GM13976 (cell line): ENCODE measurements around the gene MYRIP.
"Not testable (repeated sequence)": the region's sequence is repeated elsewhere in the genome, so short reads cannot be mapped to it uniquely, and the experiment has no call there.

Source experiments
- DNase-seq: peaks from one replicate; pipeline ENCODE4 v3.0.0; 2012; ENCODE audit warnings: low spot score
- in situ Hi-C: fragments of 300-500 bp; cut with MboI; formaldehyde crosslinking; loops from one replicate; pipeline ENCODE4 v1.12.0; 2022; ENCODE audit warnings: low sequenced_read_pairs, mixed read lengths, inconsistent platforms; ENCODE audit not compliant: unreplicated experiment
- TF ChIP-seq, protein P1 (sequence below): IDR thresholded peaks from 2 replicates; pipeline ENCODE4 v1.5.1; 2012; ENCODE audit warnings: borderline replicate concordance, mild to moderate bottlenecking; ENCODE audit not compliant: insufficient read depth; ENCODE audit errors: extremely low read depth, missing control alignments, control extremely low read depth

MYRIP gene

DNA sequence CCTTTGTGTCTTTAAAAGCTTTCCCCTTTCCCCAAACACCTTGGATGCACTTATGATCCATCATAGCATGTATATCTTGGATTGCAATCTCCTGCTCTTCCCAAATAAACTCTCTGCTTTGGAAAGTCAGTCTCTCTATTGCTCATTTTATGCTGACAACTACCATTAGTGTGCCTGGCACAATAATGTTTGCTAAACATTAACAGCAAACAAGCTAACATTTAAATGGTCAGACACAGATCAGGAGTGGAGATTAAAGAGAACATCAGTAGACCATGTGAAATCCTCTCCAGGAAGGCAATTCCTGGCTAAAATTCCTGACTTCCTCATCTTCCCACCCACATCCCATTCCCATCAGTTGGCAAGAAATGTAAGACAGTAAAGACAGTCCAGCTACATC, 455.8 kb downstream of the MYRIP start:
- TF ChIP-seq, protein P1, sequence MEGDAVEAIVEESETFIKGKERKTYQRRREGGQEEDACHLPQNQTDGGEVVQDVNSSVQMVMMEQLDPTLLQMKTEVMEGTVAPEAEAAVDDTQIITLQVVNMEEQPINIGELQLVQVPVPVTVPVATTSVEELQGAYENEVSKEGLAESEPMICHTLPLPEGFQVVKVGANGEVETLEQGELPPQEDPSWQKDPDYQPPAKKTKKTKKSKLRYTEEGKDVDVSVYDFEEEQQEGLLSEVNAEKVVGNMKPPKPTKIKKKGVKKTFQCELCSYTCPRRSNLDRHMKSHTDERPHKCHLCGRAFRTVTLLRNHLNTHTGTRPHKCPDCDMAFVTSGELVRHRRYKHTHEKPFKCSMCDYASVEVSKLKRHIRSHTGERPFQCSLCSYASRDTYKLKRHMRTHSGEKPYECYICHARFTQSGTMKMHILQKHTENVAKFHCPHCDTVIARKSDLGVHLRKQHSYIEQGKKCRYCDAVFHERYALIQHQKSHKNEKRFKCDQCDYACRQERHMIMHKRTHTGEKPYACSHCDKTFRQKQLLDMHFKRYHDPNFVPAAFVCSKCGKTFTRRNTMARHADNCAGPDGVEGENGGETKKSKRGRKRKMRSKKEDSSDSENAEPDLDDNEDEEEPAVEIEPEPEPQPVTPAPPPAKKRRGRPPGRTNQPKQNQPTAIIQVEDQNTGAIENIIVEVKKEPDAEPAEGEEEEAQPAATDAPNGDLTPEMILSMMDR, result no peak
- no peak for DNase-seq
- in situ Hi-C loops, result no loop called here

DNA sequence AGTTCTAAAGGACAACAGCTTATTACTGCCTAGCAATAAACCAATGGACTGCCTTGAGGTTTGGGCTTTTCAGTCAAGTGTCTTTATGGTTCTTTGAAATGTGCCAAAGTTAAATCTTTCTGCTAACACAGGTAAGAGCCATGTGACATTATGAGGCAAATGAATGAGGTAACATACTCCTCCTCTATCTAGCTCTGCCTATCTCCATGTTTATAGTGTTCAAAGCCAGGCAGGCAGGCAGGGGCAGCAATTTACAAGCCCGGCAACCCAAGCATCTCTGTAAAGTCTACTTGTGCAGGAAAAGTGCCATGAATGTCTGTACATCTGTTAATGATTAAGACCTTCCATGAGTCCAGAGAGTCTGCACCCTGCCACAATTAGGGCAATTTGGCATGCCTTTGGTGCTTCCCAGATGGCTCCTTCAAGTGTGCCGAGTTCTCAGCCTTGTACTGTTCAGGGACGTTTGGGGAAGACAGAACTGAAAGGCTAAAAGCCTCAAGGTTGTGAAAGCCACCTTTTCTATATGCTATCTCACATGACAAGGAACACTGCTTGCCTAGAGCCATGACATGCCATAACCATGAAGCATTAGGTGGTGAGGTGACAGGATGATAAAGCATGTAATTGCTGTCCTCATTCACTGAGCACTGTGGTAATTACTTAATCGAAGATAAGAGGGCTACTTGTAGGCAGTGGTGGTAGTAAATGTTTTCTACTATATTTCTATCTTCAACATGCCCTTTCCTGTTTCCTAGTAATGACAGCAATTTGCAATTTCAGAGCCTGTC, 458.7 kb downstream of the MYRIP start:
- no peak for DNase-seq
- in situ Hi-C loops, result no loop called here
- TF ChIP-seq, protein P1, result no peak

DNA sequence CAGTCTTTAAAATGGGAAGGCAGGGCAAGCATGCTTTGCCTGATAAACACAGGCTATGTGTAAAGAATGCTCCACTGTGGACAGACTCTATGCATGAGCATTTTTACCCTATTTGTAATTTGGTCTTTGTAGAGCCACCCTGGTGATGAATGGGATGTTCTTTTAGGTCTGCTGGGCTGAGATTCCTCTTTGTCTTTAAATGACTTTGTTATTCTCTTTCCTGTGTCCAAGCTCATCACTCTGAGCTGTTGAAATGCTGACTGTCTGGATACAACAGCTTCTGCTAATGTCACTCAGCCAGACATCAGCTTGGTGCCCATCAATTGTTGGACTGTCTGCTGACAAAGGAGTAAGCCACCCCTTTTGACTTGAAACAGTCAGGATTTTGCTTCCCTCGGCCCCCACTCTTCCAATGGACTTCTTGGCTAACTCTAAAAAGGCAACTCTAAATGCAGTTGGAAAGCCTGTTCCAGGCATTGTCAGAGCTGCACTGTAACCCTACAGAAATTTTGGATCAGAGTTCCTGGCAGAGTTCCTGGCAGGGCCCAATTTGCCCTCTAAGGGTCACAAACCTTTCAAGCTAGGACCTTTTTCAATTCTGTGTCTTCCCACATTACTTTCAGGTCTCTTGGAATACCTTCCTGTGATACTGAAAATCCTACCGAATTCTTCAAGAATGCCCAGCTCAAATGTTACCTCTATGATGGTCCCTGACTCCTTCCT, 459.6 kb downstream of the MYRIP start:
- DNase-seq, result no peak
- in situ Hi-C loops, result no loop called here
- TF ChIP-seq, protein P1, result no peak

DNA sequence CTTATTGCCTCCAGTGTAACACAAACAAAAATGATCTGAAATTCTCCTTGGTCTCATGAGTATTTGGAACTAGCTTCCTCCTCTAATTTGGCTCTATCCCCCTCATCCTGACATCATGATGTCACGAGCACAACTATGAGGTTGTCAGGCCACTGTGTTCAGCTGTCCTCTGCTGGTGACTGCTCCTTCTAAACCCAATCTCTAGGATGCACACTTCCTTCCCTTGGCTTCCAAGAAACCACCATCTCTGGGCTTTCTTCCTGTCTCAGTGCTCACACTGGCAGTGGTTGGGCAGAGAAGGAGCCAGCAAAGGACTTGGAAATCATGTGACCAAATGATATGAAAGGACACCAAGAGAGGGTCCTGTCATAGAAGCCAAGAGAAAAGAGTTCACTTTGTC, 469.4 kb downstream of the MYRIP start:
- TF ChIP-seq, protein P1, result no peak
- in situ Hi-C loops, result no loop called here
- no peak for DNase-seq

DNA sequence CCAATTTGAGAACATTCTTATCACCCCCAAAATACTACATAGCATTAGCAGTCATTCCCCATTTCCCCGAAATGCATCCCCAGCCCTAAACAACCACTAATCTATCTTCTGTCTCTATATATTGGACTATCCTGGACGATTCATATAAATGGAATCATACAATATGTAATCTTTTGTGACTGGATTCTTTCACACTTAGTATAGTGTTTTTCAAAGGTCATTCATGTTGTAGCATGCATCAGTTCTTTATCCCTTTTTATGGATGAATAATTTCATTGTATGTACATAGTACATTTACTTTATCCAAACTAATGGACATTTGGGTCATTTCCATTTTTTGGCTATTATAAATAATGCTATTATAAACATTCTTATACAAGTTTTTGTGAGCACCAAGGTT, 472.6 kb downstream of the MYRIP start:
- DNase-seq, result no peak
- TF ChIP-seq, protein P1, result no peak
- in situ Hi-C loops, result no loop called here

DNA sequence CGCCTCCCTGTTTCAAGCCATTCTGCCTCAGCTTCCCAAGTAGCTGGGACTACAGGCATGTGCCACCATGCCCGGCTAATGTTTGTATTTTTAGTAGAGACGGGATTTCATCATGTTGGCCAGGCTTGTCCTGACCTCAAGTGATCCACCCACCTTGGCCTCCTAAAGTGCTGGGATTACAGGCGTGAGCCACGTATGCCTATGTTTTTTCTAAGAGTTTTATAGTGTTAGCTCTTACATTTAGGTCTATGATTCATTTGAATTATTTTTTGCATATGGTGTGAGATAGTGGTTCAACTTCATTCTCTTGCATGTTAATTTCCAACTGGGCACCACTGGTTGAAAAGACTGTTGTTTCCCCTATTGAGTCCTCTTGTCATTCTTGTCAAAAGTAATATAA, 473.6 kb downstream of the MYRIP start:
- in situ Hi-C loops, DNase-seq: not testable (repeated sequence)

DNA sequence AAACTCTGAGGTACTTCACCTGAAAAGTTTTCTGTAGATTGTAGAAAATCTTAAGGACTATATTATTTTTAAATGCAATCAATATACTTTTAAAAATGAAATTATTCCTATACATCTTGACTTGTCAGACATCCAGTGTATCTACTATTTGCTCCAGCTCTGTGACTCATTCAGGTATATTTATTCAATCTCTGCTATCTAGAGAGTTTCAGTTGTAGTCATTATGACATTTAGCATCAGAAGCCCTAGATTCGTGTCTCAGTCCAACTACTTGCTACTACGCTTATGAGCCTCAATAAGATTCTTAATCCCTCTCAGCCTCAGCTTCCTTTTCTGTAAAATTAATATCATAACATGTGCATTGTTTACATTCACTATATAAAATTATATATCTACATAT, 477.8 kb downstream of the MYRIP start:
- in situ Hi-C loops, result no loop called here
- TF ChIP-seq, protein P1, result no peak
- no peak for DNase-seq
